Measurements from ENCODE around the gene SPZ1. TPM values are rescaled to one million over a fixed set of nuclear protein-coding genes. Genes with fewer than 3 reads are reported as not detected.

The SPZ1 gene
- total and polyA plus RNA-seq, 2 donors (not counting 1 experiment from before 2014, with no cell fraction given): not detected

DNA sequence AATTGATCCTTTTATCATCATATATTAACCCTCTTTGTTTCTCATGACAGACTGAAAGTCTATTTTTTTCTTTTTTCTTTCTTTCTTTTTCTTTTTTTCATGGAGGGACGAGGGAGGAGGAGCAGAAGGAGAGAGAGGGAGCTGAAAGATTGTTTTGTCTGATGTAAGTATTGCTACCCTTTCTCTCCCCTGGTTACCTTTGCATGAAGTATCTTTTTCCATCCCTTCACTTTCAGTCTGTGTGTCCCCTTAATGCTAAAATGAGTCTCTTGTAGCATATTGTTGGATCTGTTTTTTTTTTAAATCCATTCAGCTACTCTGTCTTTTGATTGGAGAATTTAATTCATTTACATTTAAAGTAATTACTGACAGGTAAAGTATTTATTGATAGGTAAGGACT is 36.4 kb upstream of the SPZ1 start:
- Mint-ChIP-seq H3K4me1 (no peaks in the 10 kb centered on the region), H3K27me3 (peaks cover 3% of the 10 kb centered on the region), H3K4me3 (no peak overlapping the region), H3K9me3 (ENCODE audit: insufficient read depth) (no peaks in the 10 kb centered on the region), H3K27ac (no peak overlapping the region)
- Histone ChIP-seq H3K27ac (ENCODE audit: low read length in 2 of 2) (no peak overlapping the region), H3K36me3 (replicated peaks in 1 of 2; ENCODE audit: control extremely low read depth in 1 of 2, control insufficient read depth in 1 of 2, extremely low read depth in 1 of 2, insufficient read depth in 2 of 2, low read length in 1 of 2) (no peaks in the 10 kb centered on the region), H2AFZ (ENCODE audit: insufficient read depth, low read depth, low read length, poor library complexity, severe bottlenecking) (no peak overlapping the region), H3K4me3 (ENCODE audit: control extremely low read depth in 1 of 5, extremely low read depth in 1 of 5, insufficient read depth in 1 of 5, low read depth in 2 of 5, low read length in 4 of 5) (no peak overlapping the region), H3K9me3 (ENCODE audit: control extremely low read depth in 1 of 3, control insufficient read depth in 2 of 3, insufficient read depth in 1 of 3, low read length in 2 of 3) (no peaks in the 10 kb centered on the region), H3K9ac (ENCODE audit: low read length) (no peak overlapping the region), H3K4me2 (replicated peaks; ENCODE audit: low read depth, low read length, poor library complexity, severe bottlenecking) (no peak overlapping the region), H4K20me1 (ENCODE audit: control insufficient read depth, insufficient read depth, low read length, poor library complexity, severe bottlenecking) (no peaks in the 10 kb centered on the region), H3K4me1 (ENCODE audit: control insufficient read depth in 2 of 2, insufficient read depth in 2 of 2, low read length in 2 of 2) (no peaks in the 10 kb centered on the region), H3K79me2 (ENCODE audit: control insufficient read depth, insufficient read depth, low read length) (no peaks in the 10 kb centered on the region), H3K27me3 (replicated peaks in 1 of 4; ENCODE audit: control extremely low read depth in 1 of 4, control insufficient read depth in 3 of 4, insufficient read depth in 4 of 4, low read length in 3 of 4) (no peaks in the 10 kb centered on the region)
- DNase-seq (no peak), ATAC-seq (ENCODE audit: low read depth) (no peak)
- ChIA-PET CTCF (interaction anchor here (0.7 to 1.3 kb wide), 2 partner anchors 8 to 191 kb away, joined by 3 to 4 read pairs; no protein-coding TSS in a partner anchor), POLR2A (no interaction called here)
- no CpG with 5 or more reads among the region's 1 CpG for WGBS (ENCODE audit: insufficient coverage)
- TF ChIP-seq EZH2 (IDR thresholded peaks at IDR 0.05; ENCODE audit: borderline replicate concordance, insufficient read depth, low read depth, low read length, poor library complexity, severe bottlenecking): no peak
- intact Hi-C loops (cut with micrococcal nuclease): no loop called here

DNA sequence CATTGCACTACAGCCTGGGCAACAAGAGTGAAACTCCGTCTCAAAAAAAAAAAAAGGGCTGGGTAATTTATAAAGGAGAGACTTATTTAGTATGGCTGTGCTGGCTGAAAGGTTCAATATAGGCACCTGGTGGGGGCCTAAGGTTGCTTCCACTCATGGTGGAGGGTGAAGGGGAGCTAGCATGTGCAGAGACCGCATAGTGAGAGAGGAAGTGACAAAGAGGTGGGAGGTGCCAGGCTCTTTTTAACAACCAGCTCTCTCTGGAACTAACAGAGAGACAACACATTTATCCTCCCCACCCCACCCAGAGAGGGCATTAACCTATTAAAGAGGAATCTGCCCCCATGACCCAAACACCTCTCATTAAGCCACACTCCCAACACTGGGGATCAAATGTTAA is 35.1 kb upstream of the SPZ1 start:
- no peaks in the 10 kb centered on the region for H3K9me3 Mint-ChIP-seq (ENCODE audit: insufficient read depth)
- Histone ChIP-seq H3K9ac (ENCODE audit: low read length) (no peak overlapping the region), H3K79me2 (ENCODE audit: control insufficient read depth, insufficient read depth, low read length) (no peaks in the 10 kb centered on the region), H3K9me3 (ENCODE audit: control extremely low read depth in 1 of 3, control insufficient read depth in 2 of 3, insufficient read depth in 1 of 3, low read length in 2 of 3) (no peaks in the 10 kb centered on the region), H3K4me1 (ENCODE audit: control insufficient read depth in 2 of 2, insufficient read depth in 2 of 2, low read length in 2 of 2) (no peaks in the 10 kb centered on the region), H3K27me3 (replicated peaks in 1 of 4; ENCODE audit: control extremely low read depth in 1 of 4, control insufficient read depth in 3 of 4, insufficient read depth in 4 of 4, low read length in 3 of 4) (no peaks in the 10 kb centered on the region), H3K27ac (ENCODE audit: low read length in 2 of 2) (no peak overlapping the region), H3K36me3 (replicated peaks in 1 of 2; ENCODE audit: control extremely low read depth in 1 of 2, control insufficient read depth in 1 of 2, extremely low read depth in 1 of 2, insufficient read depth in 2 of 2, low read length in 1 of 2) (no peaks in the 10 kb centered on the region), H2AFZ (ENCODE audit: insufficient read depth, low read depth, low read length, poor library complexity, severe bottlenecking) (no peak overlapping the region), H3K4me2 (replicated peaks; ENCODE audit: low read depth, low read length, poor library complexity, severe bottlenecking) (no peak overlapping the region), H4K20me1 (ENCODE audit: control insufficient read depth, insufficient read depth, low read length, poor library complexity, severe bottlenecking) (no peaks in the 10 kb centered on the region), H3K4me3 (ENCODE audit: control extremely low read depth in 1 of 5, extremely low read depth in 1 of 5, insufficient read depth in 1 of 5, low read depth in 2 of 5, low read length in 4 of 5) (no peak overlapping the region)
- no peak overlapping the region for H3K27ac Mint-ChIP-seq
- peaks cover 3% of the 10 kb centered on the region for H3K27me3 Mint-ChIP-seq
- ChIA-PET POLR2A (no interaction called here), CTCF (no interaction called here)
- WGBS (ENCODE audit: insufficient coverage): 100% methylated on average over 1 of the region's 2 CpGs
- no peak for ATAC-seq (ENCODE audit: low read depth)
- intact Hi-C loops (cut with micrococcal nuclease): no loop called here
- DNase-seq: no peak
- TF ChIP-seq, protein P1, sequence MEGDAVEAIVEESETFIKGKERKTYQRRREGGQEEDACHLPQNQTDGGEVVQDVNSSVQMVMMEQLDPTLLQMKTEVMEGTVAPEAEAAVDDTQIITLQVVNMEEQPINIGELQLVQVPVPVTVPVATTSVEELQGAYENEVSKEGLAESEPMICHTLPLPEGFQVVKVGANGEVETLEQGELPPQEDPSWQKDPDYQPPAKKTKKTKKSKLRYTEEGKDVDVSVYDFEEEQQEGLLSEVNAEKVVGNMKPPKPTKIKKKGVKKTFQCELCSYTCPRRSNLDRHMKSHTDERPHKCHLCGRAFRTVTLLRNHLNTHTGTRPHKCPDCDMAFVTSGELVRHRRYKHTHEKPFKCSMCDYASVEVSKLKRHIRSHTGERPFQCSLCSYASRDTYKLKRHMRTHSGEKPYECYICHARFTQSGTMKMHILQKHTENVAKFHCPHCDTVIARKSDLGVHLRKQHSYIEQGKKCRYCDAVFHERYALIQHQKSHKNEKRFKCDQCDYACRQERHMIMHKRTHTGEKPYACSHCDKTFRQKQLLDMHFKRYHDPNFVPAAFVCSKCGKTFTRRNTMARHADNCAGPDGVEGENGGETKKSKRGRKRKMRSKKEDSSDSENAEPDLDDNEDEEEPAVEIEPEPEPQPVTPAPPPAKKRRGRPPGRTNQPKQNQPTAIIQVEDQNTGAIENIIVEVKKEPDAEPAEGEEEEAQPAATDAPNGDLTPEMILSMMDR (IDR thresholded peaks at IDR 0.05): no peak
- H3K4me3 Mint-ChIP-seq: no peak overlapping the region
- no peaks in the 10 kb centered on the region for H3K4me1 Mint-ChIP-seq

All from B cell (primary cell).